ENCODE data around the gene RASA1. TPM values are rescaled to one million over a fixed set of nuclear protein-coding genes. Genes with fewer than 3 reads are reported as not detected.
"Not testable (repeated sequence)": the region's sequence is repeated elsewhere in the genome, so short reads cannot be mapped to it uniquely, and the experiment has no call there.

Gene RASA1
- total RNA-seq, 1 experiment from 2014 or later: 40.1 TPM

DNA sequence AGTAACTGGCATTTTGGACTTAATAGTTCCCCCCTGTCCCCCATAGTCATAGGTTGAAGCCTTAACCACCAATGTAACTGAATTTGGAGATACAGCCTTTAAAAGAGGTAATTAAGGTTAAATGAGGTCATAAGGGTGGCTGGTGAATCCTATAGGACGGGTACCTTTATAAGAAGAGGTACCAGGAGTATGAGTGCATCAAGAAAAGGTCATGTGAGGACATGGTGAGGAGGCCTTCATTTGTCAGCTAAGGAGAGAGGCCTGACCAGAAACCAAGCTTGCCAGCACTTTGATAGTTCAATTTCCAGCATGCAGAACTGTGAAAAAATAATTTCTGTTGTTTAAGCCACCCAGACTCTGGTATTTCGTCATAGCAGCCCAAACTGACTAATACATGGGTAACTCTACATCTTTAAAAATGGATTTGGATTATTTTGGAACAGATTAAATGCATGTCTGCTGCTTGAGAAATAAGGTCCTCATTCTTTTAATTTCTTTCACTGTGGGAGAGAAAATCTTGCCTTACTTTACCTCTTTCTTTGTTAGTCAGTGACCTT, 9.7 kb downstream of the RASA1 start:
- Histone ChIP-seq H2AFZ (ENCODE audit: low read length) (no peak overlapping the region), H3K4me3 (ENCODE audit: low read length) (no peak overlapping the region), H3K9me3 (ENCODE audit: low read length) (no peaks in the 10 kb centered on the region), H3K4me2 (ENCODE audit: low read length) (no peak overlapping the region), H4K20me1 (ENCODE audit: low read length) (no peaks in the 10 kb centered on the region), H3K27ac (ENCODE audit: low read length) (no peak overlapping the region), H3K4me1 (ENCODE audit: insufficient read depth, low read length) (no peaks in the 10 kb centered on the region), H3K9me2 (replicated peaks; ENCODE audit: low read length) (no peaks in the 10 kb centered on the region), H3K36me3 (ENCODE audit: low read depth, low read length) (no peaks in the 10 kb centered on the region), H3F3A (ENCODE audit: low read length, unreplicated experiment) (no peaks in the 10 kb centered on the region), H3K9ac (ENCODE audit: low read length) (no peak overlapping the region), H3K79me2 (ENCODE audit: low read length) (peaks cover 100% of the 10 kb centered on the region), H3K27me3 (ENCODE audit: low read length) (no peaks in the 10 kb centered on the region)
- ATAC-seq (no peak), DNase-seq (no peak)
- TF ChIP-seq, protein P1, sequence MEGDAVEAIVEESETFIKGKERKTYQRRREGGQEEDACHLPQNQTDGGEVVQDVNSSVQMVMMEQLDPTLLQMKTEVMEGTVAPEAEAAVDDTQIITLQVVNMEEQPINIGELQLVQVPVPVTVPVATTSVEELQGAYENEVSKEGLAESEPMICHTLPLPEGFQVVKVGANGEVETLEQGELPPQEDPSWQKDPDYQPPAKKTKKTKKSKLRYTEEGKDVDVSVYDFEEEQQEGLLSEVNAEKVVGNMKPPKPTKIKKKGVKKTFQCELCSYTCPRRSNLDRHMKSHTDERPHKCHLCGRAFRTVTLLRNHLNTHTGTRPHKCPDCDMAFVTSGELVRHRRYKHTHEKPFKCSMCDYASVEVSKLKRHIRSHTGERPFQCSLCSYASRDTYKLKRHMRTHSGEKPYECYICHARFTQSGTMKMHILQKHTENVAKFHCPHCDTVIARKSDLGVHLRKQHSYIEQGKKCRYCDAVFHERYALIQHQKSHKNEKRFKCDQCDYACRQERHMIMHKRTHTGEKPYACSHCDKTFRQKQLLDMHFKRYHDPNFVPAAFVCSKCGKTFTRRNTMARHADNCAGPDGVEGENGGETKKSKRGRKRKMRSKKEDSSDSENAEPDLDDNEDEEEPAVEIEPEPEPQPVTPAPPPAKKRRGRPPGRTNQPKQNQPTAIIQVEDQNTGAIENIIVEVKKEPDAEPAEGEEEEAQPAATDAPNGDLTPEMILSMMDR (conservative IDR thresholded peaks at IDR 0.05; ENCODE audit: low read depth, low read length): no peak
- TF ChIP-seq EZH2phosphoT487 (IDR thresholded peaks at IDR 0.05; ENCODE audit: borderline replicate concordance, low read length) (no peak), EZH2 (IDR thresholded peaks at IDR 0.05; ENCODE audit: low read length, unreplicated experiment) (no peak)
- intact Hi-C loops (cut with micrococcal nuclease): no loop called here
- POLR2A ChIA-PET (ENCODE audit: unreplicated experiment): interaction anchor here (0.6 kb wide), 1 partner anchor 10 kb away, joined by 3 read pairs; the partner anchor contains the start of gene RASA1
- no TSS peak for BruUV-seq (replicated peaks)
- CTCF ChIA-PET: no interaction called here

DNA sequence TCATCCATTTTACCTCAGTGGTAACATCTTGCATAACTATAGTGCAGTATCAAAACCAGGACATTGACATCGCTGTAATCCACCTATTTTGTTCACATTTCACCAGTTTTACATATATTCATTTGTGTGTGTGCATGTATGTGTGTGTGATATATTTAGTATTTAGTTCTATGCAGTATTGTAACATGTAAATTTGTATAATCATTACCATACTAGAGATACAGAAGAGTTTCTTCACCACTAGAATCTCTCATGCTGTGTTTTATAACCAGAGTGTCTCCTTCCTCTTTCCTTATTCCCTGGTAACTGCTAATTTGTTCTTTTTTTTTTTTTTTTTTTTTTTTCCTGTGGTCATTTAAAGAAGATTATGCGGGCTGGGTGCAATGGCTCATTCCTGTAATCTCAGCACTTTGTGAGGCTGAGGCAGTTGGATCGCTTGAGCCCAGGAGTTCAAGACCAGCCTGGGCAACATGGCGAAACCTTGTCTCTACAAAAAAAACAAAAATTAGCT, 11.0 kb downstream of the RASA1 start:
- DNase-seq (no peak), ATAC-seq (no peak)
- Histone ChIP-seq H3K4me1 (ENCODE audit: insufficient read depth, low read length) (no peaks in the 10 kb centered on the region), H3K27me3 (ENCODE audit: low read length) (no peaks in the 10 kb centered on the region), H3F3A (ENCODE audit: low read length, unreplicated experiment) (no peaks in the 10 kb centered on the region), H3K9me3 (ENCODE audit: low read length) (no peaks in the 10 kb centered on the region), H3K27ac (ENCODE audit: low read length) (no peak overlapping the region), H3K9ac (ENCODE audit: low read length) (no peak overlapping the region), H3K9me2 (replicated peaks; ENCODE audit: low read length) (no peaks in the 10 kb centered on the region), H4K20me1 (ENCODE audit: low read length) (peaks cover 2% of the 10 kb centered on the region; the same call in 1 of the 2 replicates), H3K4me2 (ENCODE audit: low read length) (no peak overlapping the region), H3K36me3 (ENCODE audit: low read depth, low read length) (no peaks in the 10 kb centered on the region), H3K79me2 (ENCODE audit: low read length) (peaks cover 100% of the 10 kb centered on the region), H2AFZ (ENCODE audit: low read length) (no peak overlapping the region), H3K4me3 (ENCODE audit: low read length) (no peak overlapping the region)
- CTCF ChIA-PET: no interaction called here
- intact Hi-C loops (cut with micrococcal nuclease): no loop called here
- POLR2A ChIA-PET (ENCODE audit: unreplicated experiment): interaction anchor here (0.7 kb wide), 1 partner anchor 128 kb away, joined by 5 read pairs; no protein-coding TSS in a partner anchor
- TF ChIP-seq, protein P1 (conservative IDR thresholded peaks at IDR 0.05; ENCODE audit: low read depth, low read length): no peak
- TF ChIP-seq EZH2phosphoT487 (IDR thresholded peaks at IDR 0.05; ENCODE audit: borderline replicate concordance, low read length): no peak
- TF ChIP-seq EZH2 (IDR thresholded peaks at IDR 0.05; ENCODE audit: low read length, unreplicated experiment): no peak
- BruUV-seq (replicated peaks): no TSS peak

DNA sequence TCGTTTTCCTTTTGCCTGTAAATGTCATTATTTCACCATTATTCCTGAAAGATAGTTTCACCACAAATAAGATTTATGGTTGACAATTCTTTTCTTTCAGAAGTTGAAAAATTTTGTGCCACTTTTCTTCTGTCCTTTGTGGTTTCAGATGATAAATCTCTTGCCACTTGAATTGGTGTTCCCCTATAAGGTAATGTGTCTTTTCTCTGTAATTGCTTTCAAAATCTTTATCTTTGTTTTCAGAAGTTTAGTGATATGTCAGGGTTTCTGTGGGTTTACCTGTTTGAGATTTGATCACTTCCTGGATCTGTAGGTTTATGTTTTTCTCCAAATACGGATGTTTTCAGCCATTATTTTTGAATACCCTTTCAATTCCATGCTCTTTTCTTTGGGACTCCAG, 14.6 kb downstream of the RASA1 start:
- POLR2A ChIA-PET (ENCODE audit: unreplicated experiment): no interaction called here
- CTCF ChIA-PET: no interaction called here

DNA sequence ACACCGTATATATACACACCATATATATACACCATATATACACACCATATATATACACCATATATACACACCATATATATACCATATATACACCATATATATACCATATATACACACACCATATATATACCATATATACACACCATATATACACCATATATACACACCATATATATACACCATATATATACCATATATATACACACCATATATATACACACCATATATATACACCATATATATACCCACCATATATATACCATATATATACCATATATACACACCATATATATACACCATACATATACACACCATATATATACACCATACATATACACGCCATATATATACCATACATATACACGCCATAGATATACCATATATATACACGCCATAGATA, 19.6 kb downstream of the RASA1 start:
- intact Hi-C loops (cut with micrococcal nuclease); H3K9me2 ChIP-seq (replicated peaks; ENCODE audit: low read length); H3K4me3 ChIP-seq (ENCODE audit: low read length); H3F3A ChIP-seq (ENCODE audit: low read length, unreplicated experiment); H3K9ac ChIP-seq (ENCODE audit: low read length); DNase-seq; POLR2A ChIA-PET (ENCODE audit: unreplicated experiment); ATAC-seq; H3K4me1 ChIP-seq (ENCODE audit: insufficient read depth, low read length); H3K9me3 ChIP-seq (ENCODE audit: low read length); H3K36me3 ChIP-seq (ENCODE audit: low read depth, low read length); BruUV-seq (replicated peaks); CTCF ChIA-PET; H3K27ac ChIP-seq (ENCODE audit: low read length); H3K4me2 ChIP-seq (ENCODE audit: low read length); H2AFZ ChIP-seq (ENCODE audit: low read length); H4K20me1 ChIP-seq (ENCODE audit: low read length); H3K27me3 ChIP-seq (ENCODE audit: low read length): not testable (repeated sequence)
- H3K79me2 ChIP-seq (ENCODE audit: low read length): peaks cover 83% of the 10 kb centered on the region

More for the DNA sequence above, 14.6 kb downstream of the RASA1 start:
- Histone ChIP-seq H3K4me3 (ENCODE audit: low read length) (no peak overlapping the region), H3K36me3 (ENCODE audit: low read depth, low read length) (no peaks in the 10 kb centered on the region; the same call in 1 of the 2 replicates), H3K9me2 (replicated peaks; ENCODE audit: low read length) (no peaks in the 10 kb centered on the region), H3K79me2 (ENCODE audit: low read length) (peaks cover 91% of the 10 kb centered on the region), H3F3A (ENCODE audit: low read length, unreplicated experiment) (no peaks in the 10 kb centered on the region), H3K9me3 (ENCODE audit: low read length) (no peaks in the 10 kb centered on the region), H3K4me2 (ENCODE audit: low read length) (no peak overlapping the region), H3K27me3 (ENCODE audit: low read length) (no peaks in the 10 kb centered on the region), H4K20me1 (ENCODE audit: low read length) (peaks cover 8% of the 10 kb centered on the region; the same call in 1 of the 2 replicates), H3K27ac (ENCODE audit: low read length) (no peak overlapping the region), H3K9ac (ENCODE audit: low read length) (no peak overlapping the region), H2AFZ (ENCODE audit: low read length) (no peak overlapping the region), H3K4me1 (ENCODE audit: insufficient read depth, low read length) (no peaks in the 10 kb centered on the region)
- TF ChIP-seq EZH2 (IDR thresholded peaks at IDR 0.05; ENCODE audit: low read length, unreplicated experiment): no peak
- TF ChIP-seq EZH2phosphoT487 (IDR thresholded peaks at IDR 0.05; ENCODE audit: borderline replicate concordance, low read length): no peak
- TF ChIP-seq, protein P1 (conservative IDR thresholded peaks at IDR 0.05; ENCODE audit: low read depth, low read length): no peak
- no peak for DNase-seq
- intact Hi-C loops (cut with micrococcal nuclease): no loop called here
- no peak for ATAC-seq
- no TSS peak for BruUV-seq (replicated peaks)

Measured in PC-3 (cell line).